ENCODE results near the gene PACRG.

PACRG gene

DNA sequence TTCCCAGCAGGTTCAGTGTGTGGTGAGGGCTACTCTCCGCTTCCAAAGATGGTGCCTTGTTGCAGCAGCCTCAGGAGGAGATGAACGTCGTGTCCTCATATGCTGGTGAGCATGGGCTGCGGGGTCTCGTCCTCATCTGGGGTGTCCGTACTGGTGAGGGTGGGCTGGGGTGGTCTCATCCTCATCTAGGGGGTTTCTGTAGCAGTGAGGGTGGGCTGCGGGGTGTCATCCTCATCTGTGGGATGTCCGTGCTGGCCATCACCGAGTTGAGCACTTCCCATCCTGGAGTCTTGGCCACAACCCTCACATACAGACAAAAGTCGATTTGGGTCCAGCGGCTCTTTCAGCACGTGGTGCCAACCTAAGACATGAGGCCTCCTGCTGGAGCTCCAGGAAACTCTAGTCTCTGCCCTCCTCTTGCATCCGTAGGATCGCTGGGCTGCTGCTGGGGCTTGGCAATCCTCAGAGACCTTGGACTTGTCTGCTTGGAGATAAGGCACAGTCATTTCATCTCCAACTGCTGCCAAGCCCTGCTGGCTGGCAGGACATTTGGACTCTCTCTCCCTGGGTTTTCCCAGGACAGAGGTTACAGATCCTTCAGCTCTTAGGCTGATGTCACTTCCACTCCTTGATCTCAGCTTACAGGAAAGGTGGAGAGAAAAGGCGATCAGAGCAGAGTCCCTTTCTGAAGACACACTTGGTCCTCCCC lies 160.4 kb downstream of the PACRG start:
- Mint-ChIP-seq H3K27me3 (ENCODE audit: low read depth, poor library complexity) (no peaks in the 10 kb centered on the region), H3K27ac (no peak overlapping the region), H3K4me1 (no peaks in the 10 kb centered on the region)

DNA sequence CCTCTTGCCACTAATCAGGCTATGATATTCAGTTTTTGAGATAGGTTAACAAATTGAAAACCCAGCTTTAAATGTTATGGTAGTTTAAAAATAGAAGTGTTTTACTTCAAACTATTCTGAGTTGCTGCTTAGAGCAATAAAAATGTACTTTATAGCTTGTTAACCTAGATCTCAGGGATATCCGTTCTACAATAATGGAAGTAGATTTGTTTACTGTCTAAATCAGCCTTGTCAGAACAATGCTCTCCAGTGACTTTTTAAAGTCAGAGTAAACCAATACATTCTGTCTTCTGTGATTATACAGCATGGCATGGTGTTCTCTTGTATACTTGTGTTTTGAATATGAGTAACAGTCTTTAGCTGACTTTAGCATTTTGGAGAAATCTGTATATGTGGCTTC lies 161.5 kb downstream of the PACRG start:
- H3K27ac Mint-ChIP-seq, result no peak overlapping the region
- H3K9me3 Mint-ChIP-seq, result no peaks in the 10 kb centered on the region
- no peaks in the 10 kb centered on the region for H3K4me1 Mint-ChIP-seq
- H3K27me3 Mint-ChIP-seq (ENCODE audit: low read depth, poor library complexity), result no peaks in the 10 kb centered on the region
- no peak overlapping the region for H3K4me3 Mint-ChIP-seq
- no peak for DNase-seq
- H3K36me3 Mint-ChIP-seq (ENCODE audit: low read depth), result no peaks in the 10 kb centered on the region
- TF ChIP-seq, protein P1, sequence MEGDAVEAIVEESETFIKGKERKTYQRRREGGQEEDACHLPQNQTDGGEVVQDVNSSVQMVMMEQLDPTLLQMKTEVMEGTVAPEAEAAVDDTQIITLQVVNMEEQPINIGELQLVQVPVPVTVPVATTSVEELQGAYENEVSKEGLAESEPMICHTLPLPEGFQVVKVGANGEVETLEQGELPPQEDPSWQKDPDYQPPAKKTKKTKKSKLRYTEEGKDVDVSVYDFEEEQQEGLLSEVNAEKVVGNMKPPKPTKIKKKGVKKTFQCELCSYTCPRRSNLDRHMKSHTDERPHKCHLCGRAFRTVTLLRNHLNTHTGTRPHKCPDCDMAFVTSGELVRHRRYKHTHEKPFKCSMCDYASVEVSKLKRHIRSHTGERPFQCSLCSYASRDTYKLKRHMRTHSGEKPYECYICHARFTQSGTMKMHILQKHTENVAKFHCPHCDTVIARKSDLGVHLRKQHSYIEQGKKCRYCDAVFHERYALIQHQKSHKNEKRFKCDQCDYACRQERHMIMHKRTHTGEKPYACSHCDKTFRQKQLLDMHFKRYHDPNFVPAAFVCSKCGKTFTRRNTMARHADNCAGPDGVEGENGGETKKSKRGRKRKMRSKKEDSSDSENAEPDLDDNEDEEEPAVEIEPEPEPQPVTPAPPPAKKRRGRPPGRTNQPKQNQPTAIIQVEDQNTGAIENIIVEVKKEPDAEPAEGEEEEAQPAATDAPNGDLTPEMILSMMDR (IDR thresholded peaks at IDR 0.05), result no peak

More for the DNA sequence above, 160.4 kb downstream of the PACRG start:
- Mint-ChIP-seq H3K36me3 (ENCODE audit: low read depth) (no peaks in the 10 kb centered on the region), H3K4me3 (no peak overlapping the region), H3K9me3 (no peaks in the 10 kb centered on the region)
- no peak for DNase-seq
- TF ChIP-seq, protein P1 (IDR thresholded peaks at IDR 0.05), result no peak

DNA sequence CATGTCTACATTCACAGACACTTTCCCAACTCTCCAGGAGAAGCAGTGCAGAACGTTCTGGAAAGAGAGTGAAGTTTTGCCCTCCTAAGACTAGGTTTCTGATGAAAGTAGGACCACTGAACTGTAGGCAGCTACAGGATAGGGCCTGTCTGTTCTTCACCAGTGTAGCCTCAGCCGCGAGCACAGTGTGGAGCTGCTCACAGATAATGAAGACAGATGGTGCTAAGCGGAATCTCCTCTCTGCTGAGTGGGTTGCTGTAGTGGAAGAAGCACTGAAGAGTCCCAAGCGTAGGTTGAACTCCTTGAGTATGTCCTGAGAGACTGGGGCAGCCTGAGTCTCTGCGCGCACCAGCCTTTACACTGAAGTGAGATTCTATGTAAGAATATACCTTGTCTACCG lies 170.2 kb downstream of the PACRG start:
- H3K4me1 Mint-ChIP-seq, result peaks cover 15% of the 10 kb centered on the region
- no peaks in the 10 kb centered on the region for H3K36me3 Mint-ChIP-seq (ENCODE audit: low read depth)
- no peaks in the 10 kb centered on the region for H3K9me3 Mint-ChIP-seq
- H3K27me3 Mint-ChIP-seq (ENCODE audit: low read depth, poor library complexity), result peaks cover 7% of the 10 kb centered on the region
- no peak overlapping the region for H3K27ac Mint-ChIP-seq
- TF ChIP-seq, protein P1 (IDR thresholded peaks at IDR 0.05), result no peak
- no peak overlapping the region for H3K4me3 Mint-ChIP-seq
- DNase-seq, result no peak

DNA sequence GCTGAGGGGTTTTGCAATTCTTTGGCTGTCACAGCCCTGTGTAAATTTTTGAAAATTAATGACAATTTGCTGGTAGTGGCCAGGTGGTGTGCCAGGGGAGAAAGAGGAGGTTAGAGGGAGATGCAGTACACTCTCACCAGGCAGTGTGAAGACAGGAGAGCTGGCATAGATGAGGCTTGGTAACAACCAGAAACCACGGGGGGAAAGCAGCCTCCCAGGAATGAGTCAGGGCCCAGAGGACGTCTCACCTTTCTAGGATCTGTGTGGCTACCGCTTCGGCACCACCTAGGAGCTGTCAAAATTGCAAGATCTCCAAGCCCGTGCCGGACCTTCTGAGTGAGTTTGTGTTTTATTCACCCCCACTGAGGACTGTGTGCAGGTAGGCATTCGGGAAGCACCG lies 171.4 kb downstream of the PACRG start:
- no peak for DNase-seq
- TF ChIP-seq, protein P1 (IDR thresholded peaks at IDR 0.05), result no peak

DNA sequence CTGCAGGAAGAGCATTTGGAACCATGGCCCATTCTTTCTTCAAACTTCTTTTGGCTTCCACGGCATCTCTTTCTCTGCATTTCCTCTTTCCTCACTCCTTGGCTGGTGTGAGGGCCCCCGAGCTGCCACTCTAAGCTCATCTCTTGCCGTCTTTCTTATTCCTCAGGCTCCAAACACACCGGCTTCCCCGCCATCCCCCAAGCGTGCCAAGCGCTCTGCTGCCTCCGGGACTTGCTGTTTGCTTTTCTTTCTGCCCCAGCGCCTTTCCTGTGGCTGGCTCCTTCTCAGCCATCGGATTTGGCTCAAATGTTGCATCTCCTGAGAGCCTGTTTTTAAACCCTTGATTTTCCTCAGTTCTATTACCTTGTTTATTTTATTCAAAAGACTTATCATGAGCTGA lies 172.7 kb downstream of the PACRG start:
- TF ChIP-seq, protein P1 (IDR thresholded peaks at IDR 0.05), result no peak
- Mint-ChIP-seq H3K4me3 (no peak overlapping the region), H3K4me1 (peaks cover 15% of the 10 kb centered on the region), H3K27ac (peak overlapping the region; percentile 17), H3K9me3 (peaks cover 7% of the 10 kb centered on the region), H3K27me3 (ENCODE audit: low read depth, poor library complexity) (peaks cover 7% of the 10 kb centered on the region), H3K36me3 (ENCODE audit: low read depth) (no peaks in the 10 kb centered on the region)
- peak; percentile 9 for DNase-seq

More for the DNA sequence above, 171.4 kb downstream of the PACRG start:
- peaks cover 15% of the 10 kb centered on the region for H3K4me1 Mint-ChIP-seq
- H3K9me3 Mint-ChIP-seq, result peaks cover 7% of the 10 kb centered on the region
- H3K36me3 Mint-ChIP-seq (ENCODE audit: low read depth), result no peaks in the 10 kb centered on the region
- peaks cover 7% of the 10 kb centered on the region for H3K27me3 Mint-ChIP-seq (ENCODE audit: low read depth, poor library complexity)
- H3K27ac Mint-ChIP-seq, result peak overlapping the region; percentile 55
- no peak overlapping the region for H3K4me3 Mint-ChIP-seq

DNA sequence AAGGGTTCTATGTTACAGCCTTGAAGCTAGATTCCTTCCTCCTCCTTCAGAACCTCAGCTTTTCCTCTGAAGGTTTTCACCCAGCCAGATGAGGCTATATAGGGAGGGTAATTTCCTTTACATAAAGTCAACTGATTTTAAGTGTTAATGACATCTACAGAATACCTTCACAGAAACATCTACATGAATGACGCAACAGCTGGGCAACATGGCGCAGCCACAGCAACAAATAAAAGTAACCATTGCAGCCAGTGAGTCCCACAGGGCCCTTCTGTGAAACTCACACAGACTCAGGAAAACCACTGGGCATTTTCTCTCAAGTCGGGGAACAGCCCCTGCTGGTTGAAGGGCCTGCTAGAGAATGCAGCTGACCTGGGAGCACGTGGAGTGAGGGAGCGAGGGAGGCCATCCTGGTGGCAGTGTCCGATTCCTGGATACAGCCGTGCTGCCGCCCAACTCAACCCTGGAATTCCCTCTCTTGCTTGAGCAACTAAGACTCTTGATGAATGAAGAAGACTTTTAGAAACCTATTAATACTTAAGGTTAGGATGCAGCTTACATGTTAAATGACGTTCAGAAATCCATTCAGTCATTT lies 176.4 kb downstream of the PACRG start:
- Mint-ChIP-seq H3K36me3 (ENCODE audit: low read depth) (no peaks in the 10 kb centered on the region), H3K27me3 (ENCODE audit: low read depth, poor library complexity) (peaks cover 2% of the 10 kb centered on the region), H3K4me1 (peaks cover 11% of the 10 kb centered on the region), H3K4me3 (no peak overlapping the region), H3K9me3 (peaks cover 7% of the 10 kb centered on the region), H3K27ac (no peak overlapping the region)
- TF ChIP-seq, protein P1 (IDR thresholded peaks at IDR 0.05), result no peak
- no peak for DNase-seq

Measured in nephron progenitor cell (in vitro differentiated cells).